ENCODE measurements around the gene GNG7. TPM values are rescaled to one million over a fixed set of nuclear protein-coding genes. Genes with fewer than 3 reads are reported as not detected.
"Not testable (repeated sequence)": the region's sequence is repeated elsewhere in the genome, so short reads cannot be mapped to it uniquely, and the experiment has no call there.

GNG7 gene
- total and polyA plus RNA-seq, 7 donors: 1.2 to 8.0 (median 2.6) TPM

- H3K27me3 ChIP-seq: no peaks in the 10 kb centered on the region
- H3K27ac ChIP-seq: peak overlapping the region; percentile 87 to 94 (median 88)
- H3K4me1 ChIP-seq: peaks cover 0 to 28% (median 12%) of the 10 kb centered on the region in 4 donors
- WGBS, 2 donors: 9% methylated on average over 46 of the region's 46 CpGs
- intact Hi-C loops (cut with DNase I): loop anchor here (1.0 kb wide), 2 partner anchors 32 to 136 kb away; no protein-coding TSS in a partner anchor
- peak; percentile 96 for DNase-seq
- no peaks in the 10 kb centered on the region for H3K9me3 ChIP-seq
- TF ChIP-seq POLR2A (IDR thresholded peaks at IDR 0.05) (no peak), POLR2AphosphoS5 (IDR thresholded peaks at IDR 0.05) (peak; percentile 48 to 81 (median 78)), CTCF (IDR thresholded peaks at IDR 0.05) (peak; percentile 93 to 98 (median 96)), EP300 (IDR thresholded peaks at IDR 0.05) (peak in 2 of 4 donors; percentile 54 to 74)
- H3K36me3 ChIP-seq: no peaks in the 10 kb centered on the region
- H3K4me3 ChIP-seq: peak overlapping the region; percentile 15 to 50 (median 46)
These were observed 91.6 kb downstream of the GNG7 start for GRCh38 chr19:2610637-2611482.

- H3K36me3 ChIP-seq: no peaks in the 10 kb centered on the region
- 69 to 72% methylated on average over 20 of the region's 20 CpGs for WGBS, 2 donors
- H3K4me3 ChIP-seq: no peak overlapping the region
- TF ChIP-seq CTCF (IDR thresholded peaks at IDR 0.05) (no peak), EP300 (IDR thresholded peaks at IDR 0.05) (no peak), POLR2AphosphoS5 (IDR thresholded peaks at IDR 0.05) (no peak), POLR2A (IDR thresholded peaks at IDR 0.05) (no peak)
- no peak for DNase-seq
- peak overlapping the region in 3 of 4 donors; percentile 31 to 94 (median 89) for H3K27ac ChIP-seq
- no peaks in the 10 kb centered on the region for H3K27me3 ChIP-seq
- H3K4me1 ChIP-seq: peaks cover 0 to 28% (median 12%) of the 10 kb centered on the region in 4 donors
- intact Hi-C loops (cut with DNase I): no loop called here
- no peaks in the 10 kb centered on the region for H3K9me3 ChIP-seq
These were observed 92.9 kb downstream of the GNG7 start for GRCh38 chr19:2609389-2610116.

- intact Hi-C loops (cut with DNase I): not testable (repeated sequence)
These were observed 93.5 kb downstream of the GNG7 start for GRCh38 chr19:2609034-2609388.

GRCh38 chr19:2608602-2608922, 93.9 kb downstream of the GNG7 start:
- intact Hi-C loops (cut with DNase I): no loop called here
- no peaks in the 10 kb centered on the region for H3K27me3 ChIP-seq
- peak overlapping the region in 2 of 4 donors; percentile 22 to 94 for H3K27ac ChIP-seq
- H3K4me3 ChIP-seq: no peak overlapping the region
- H3K9me3 ChIP-seq: no peaks in the 10 kb centered on the region
- TF ChIP-seq CTCF (IDR thresholded peaks at IDR 0.05) (no peak), POLR2A (IDR thresholded peaks at IDR 0.05) (no peak), EP300 (IDR thresholded peaks at IDR 0.05) (no peak), POLR2AphosphoS5 (IDR thresholded peaks at IDR 0.05) (no peak)
- peaks cover 0 to 29% (median 17%) of the 10 kb centered on the region in 4 donors for H3K4me1 ChIP-seq
- no peaks in the 10 kb centered on the region for H3K36me3 ChIP-seq
- WGBS, 2 donors: 78 to 83% methylated on average over 7 of the region's 7 CpGs
- no peak for DNase-seq

More at GRCh38 chr19:2609034-2609388, 93.5 kb downstream of the GNG7 start:
- H3K4me3 ChIP-seq, H3K36me3 ChIP-seq, H3K9me3 ChIP-seq, H3K27me3 ChIP-seq, DNase-seq: not testable (repeated sequence)
- Histone ChIP-seq H3K27ac (peak overlapping the region in 2 of 4 donors; percentile 31 to 94), H3K4me1 (peaks cover 0 to 29% (median 15%) of the 10 kb centered on the region in 4 donors)
- WGBS, 2 donors: 91% methylated on average over 7 of the region's 7 CpGs
